HG03095 (cell line): ENCODE data around the gene IRAK1.
A peak's percentile ranks its signal among the peaks of the same experiment; 100 is the strongest.

ENCODE experiments used
- ATAC-seq: cut with Tn5 transposase; IDR thresholded peaks from one replicate; pipeline ENCODE4 v1.9.1; 2021; ENCODE audit warnings: moderate library complexity; ENCODE audit not compliant: unreplicated experiment

The IRAK1 gene

GRCh38 chrX:153973127-153974002 lies 46.3 kb downstream of the IRAK1 start:
- ATAC-seq: no peak

- ATAC-seq: peak; percentile 43
These were observed 47.2 kb downstream of the IRAK1 start, which contains the start of gene TMEM187 for GRCh38 chrX:153972368-153973126. Gene TMEM187 (plus strand): TSS chrX:153972754. CDS start chrX:153982063, 9,309 bp downstream.

- peak; percentile 32 for ATAC-seq
These were observed 48.0 kb downstream of the IRAK1 start, which contains the start of gene HCFC1 for GRCh38 chrX:153971450-153972367. Gene HCFC1 (minus strand): TSS chrX:153971818. CDS start chrX:153970840, 978 bp downstream.

- peak; percentile 34 for ATAC-seq
These were observed 48.6 kb downstream of the IRAK1 start for GRCh38 chrX:153971124-153971449.

- ATAC-seq: peak; percentile 2
These were observed 49.2 kb downstream of the IRAK1 start for GRCh38 chrX:153970357-153971123.

GRCh38 chrX:153969904-153970356 lies 49.8 kb downstream of the IRAK1 start:
- ATAC-seq: no peak

- ATAC-seq: no peak
These were observed 50.4 kb downstream of the IRAK1 start for GRCh38 chrX:153969125-153969903.

GRCh38 chrX:153968754-153969124 lies 51.0 kb downstream of the IRAK1 start:
- no peak for ATAC-seq

GRCh38 chrX:153968255-153968654 lies 51.4 kb downstream of the IRAK1 start:
- no peak for ATAC-seq

GRCh38 chrX:153967536-153968224 lies 52.0 kb downstream of the IRAK1 start:
- ATAC-seq: no peak

GRCh38 chrX:153966841-153967535 lies 52.7 kb downstream of the IRAK1 start:
- ATAC-seq: no peak

GRCh38 chrX:153966283-153966688 lies 53.4 kb downstream of the IRAK1 start:
- no peak for ATAC-seq

- ATAC-seq: no peak
These were observed 54.3 kb downstream of the IRAK1 start for GRCh38 chrX:153965406-153965805.

- no peak for ATAC-seq
These were observed 55.6 kb downstream of the IRAK1 start for GRCh38 chrX:153964105-153964504.

- ATAC-seq: no peak
These were observed 56.2 kb downstream of the IRAK1 start for GRCh38 chrX:153963546-153963945.

GRCh38 chrX:153961292-153961691 lies 58.4 kb downstream of the IRAK1 start:
- ATAC-seq: no peak

- no peak for ATAC-seq
These were observed 58.9 kb downstream of the IRAK1 start for GRCh38 chrX:153960786-153961185.
